NT2/D1 (cell line): ENCODE data around the gene NAP1L1.

ENCODE experiments used
- YY1 ChIP-seq: IDR thresholded peaks from 2 replicates; pipeline ENCODE4 v1.6.1; 2011; ENCODE audit not compliant: insufficient read length, insufficient read depth
- ZNF274 ChIP-seq: IDR thresholded peaks from 2 replicates; pipeline ENCODE4 v1.6.1; 2011; ENCODE audit warnings: mild to moderate bottlenecking, low read depth, low read length

DNA sequence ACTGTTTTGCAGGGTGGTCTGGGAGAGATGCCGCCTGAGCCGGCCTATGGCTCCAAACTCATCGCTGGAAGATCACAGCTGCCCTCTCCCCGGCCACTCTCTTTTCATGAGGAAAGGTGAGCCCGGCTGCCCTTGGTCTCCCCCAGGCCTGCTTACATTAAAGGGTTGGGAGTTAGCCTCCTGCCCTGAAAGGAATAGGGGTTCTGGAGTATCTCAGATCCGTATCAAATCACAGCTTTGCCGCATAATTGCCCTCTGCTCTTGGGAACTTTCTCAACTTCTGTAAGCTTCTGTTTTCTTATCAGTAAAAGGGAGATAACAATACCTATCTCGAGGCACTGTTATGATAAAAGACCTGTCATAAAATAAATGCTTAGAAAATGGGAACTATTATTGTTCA, 70.5 kb downstream of the NAP1L1 start:
- TF ChIP-seq YY1 (no peak), ZNF274 (no peak)
